ENCODE measurements around the gene CLIC4.
"Not testable (repeated sequence)": the region's sequence is repeated elsewhere in the genome, so short reads cannot be mapped to it uniquely, and the experiment has no call there.

Gene CLIC4

DNA sequence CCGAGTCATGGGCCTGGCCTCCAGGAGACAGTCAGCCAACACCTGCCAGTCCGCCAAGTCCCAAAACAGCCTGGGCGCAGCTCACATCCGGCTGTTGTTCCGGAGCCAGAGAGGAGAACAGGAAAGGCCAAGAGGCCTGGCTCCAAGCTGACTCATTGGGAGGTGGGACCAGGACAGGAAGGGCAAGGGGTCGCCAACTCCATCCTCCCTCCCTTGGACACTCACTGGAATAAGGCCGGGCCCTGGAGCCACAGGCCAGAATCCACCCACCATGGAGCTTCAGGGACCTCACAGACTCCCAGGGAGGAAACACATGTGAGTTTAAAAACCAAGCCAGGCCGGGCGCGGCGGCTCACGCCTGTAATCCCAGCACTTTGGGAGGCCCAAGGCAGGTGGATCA lies 25.1 kb upstream of the CLIC4 start:
- DNase-seq = no peak

DNA sequence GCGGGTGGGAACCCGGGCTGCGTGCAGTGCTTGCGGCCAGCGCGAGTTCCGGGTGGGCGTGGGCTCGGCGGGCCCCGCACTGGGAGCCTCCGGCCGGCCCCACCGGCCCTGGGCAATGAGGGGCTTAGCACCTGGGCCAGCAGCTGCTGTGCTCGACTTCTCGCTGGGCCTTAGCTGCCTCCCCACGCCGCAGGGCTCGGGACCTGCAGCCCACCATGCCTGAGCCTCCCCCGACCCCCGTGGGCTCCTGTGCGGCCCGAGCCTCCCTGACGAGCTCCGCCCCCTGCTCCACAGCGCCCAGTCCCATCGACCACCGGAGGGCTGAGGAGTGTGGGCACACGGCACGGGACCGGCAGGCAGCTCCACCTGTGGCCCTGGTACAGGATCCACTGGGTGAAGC lies 23.7 kb upstream of the CLIC4 start:
- DNase-seq = no peak

DNA sequence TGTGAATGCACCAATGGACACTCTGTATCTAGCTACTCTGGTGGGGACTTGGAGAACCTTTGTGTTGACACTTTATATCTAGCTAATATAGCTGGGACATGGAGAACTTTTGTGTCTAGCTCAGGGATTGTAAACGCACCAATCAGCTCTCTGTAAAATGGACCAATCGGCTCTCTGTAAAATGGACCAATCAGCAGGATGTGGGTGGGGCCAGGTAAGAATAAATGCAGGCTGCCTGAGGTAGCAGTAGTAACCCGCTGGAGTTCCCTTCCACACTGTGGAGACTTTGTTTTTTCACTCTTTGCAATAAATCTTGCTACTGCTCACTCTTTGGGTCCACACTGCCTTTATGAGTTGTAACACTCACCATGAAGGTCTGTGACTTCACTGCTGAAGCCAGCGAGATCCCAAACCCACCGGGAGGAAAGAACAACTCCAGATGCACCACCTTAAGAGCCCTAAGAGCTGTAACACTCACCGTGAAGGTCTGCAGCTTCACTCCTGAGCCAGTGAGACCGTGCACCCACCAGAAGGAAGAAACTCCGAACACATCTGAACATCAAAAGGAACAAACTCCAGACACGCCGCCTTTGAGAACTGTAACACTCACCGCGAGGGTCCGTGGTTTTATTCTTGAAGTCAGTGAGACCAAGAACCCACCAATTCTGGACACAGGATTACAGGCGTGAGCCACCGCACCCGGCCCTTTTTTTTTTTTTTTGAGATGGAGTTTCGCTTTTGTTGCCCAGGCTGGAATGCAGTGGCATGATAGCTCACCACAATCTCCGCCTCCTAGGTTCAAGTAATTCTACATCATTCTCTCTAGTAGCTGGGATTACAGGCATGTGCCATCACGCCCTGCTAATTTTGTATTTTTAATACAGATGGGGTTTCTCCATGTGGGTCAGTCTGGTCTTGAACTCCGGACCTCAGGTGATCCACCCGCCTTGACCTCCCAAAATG lies 22.9 kb upstream of the CLIC4 start:
- DNase-seq = not testable (repeated sequence)

DNA sequence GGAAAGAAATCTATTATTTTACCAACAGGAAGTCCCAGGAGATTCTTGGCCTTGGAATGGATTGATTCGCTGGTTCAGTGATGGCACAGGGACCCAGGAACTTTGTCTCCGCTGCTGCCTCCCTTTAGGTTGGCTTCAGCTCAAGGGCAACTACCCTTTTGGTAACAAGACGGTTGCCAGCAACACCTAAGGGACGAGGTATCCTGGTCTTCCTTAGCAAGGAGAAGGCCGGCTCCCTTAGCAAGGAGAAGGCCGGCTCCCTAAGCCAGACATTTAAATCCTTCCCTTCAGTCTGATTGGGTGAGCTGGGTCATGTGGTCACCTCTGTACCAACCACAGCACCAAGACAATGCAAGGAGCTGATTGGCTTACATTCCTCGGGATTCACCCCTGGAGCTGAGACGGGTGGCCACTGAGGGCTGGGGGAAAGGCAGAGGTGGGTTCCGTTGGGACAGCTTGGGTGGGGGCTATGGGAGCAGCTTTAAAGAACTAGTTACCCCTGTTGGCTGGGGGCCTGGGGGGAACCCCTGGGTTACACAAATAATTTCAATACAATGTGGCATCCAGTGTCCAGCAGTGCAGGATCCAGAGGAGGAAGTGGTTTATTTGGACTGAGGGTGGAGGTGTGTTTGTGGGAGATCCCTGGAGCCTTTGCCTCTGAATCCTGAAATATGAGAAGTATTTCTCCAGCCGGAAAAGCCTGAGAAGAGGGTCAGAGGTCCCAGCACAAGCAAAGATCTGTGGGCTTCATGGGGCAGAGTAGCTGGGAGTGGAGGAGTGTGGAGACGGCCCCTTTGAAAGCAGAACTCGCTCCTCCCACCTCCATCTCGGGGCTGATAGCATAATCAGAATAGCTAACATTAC lies 20.7 kb upstream of the CLIC4 start:
- DNase-seq = no peak

DNA sequence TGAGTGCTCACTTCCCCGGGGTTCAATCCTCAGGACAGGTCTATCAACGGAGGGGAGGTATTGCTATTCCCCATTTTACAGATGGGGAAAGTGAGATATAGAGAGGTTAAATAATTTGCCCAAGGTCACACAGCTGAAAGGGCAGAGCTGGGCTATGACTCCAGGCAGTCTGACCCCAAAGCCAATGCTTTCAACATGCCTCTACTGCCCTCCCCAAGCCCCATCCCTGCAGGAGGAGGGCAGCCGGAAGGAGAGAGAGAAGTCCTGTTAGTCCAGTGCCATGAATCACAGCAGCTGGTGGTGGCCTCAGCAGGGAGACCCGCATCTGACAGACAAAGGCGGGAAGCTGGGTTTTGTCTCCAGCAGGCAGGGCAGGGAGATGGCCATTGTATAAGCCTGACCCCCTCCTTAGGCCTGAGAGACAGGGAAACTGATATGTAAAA lies 20.0 kb upstream of the CLIC4 start:
- no peak for DNase-seq

DNA sequence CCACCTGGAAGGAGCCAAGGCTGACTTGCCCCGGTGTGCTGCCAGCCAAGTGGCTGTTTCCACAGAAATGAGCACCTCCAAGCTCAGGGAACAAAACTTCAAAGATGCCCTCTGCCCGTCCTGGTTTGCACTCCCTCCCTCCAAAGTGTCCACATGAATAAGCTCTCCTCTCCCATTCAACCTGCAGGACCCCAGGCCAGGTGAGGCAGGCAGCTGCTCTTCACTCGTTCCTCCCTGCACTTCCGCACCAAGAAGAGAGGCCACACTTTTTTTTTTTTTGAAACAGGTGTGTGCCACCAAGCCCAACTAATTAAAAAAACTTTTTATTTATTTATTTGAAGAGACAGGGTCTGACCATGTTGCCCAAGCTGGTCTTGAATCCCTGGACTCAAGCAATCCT lies 18.5 kb upstream of the CLIC4 start:
- no peak for DNase-seq

DNA sequence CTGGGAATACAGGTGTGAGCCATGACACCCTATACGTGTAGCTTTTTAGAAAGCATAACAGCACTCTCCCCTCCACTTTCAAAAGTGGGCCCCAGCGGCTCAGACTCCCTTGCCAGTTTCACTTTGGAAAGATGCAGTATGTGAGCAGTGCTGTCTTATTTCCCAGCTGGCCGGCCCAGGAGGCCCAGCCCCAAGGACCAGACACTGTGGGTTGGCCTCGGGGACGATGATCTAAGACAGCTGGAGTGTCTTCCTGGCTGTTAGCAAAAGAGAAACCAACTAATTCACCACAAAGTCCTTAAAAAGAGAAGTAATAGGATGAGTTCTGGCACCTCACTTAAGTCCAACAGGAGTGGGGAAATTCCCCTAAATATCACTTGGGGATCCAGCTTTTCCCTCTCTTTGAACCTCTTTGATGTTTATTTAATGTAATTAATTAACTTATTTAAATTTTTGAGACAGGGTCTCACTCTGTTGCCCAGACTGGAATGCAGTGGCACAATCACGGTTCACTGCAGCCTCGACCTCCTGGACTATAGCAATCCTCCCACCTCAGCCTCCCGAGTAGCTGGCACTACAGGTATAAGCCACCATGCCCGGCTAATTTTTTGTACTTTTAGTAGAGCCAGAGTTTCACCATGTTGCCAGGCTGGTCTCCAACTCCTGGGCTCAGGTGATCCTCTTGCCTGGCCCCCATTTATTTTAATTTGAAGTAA lies 17.6 kb upstream of the CLIC4 start:
- DNase-seq = no peak

DNA sequence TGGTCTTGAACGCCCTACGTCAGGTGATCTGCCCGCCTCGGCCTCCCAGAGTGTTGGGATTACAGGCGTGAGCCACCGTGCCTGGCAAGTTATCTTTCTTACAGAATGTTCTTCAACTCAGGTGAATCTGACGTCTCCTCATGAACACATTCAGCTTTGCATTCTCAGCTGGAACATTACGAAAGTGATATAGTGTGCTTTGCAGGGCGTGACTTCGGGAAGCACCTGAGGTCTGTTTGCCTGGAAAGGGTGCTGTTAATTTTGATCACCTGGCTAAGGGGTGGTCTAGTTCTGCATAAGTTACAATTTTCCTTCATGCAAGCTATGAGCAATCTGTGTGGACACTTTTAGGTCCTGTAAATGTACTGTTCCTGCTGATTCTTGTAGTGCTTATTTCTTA lies 16.3 kb upstream of the CLIC4 start:
- DNase-seq = no peak

DNA sequence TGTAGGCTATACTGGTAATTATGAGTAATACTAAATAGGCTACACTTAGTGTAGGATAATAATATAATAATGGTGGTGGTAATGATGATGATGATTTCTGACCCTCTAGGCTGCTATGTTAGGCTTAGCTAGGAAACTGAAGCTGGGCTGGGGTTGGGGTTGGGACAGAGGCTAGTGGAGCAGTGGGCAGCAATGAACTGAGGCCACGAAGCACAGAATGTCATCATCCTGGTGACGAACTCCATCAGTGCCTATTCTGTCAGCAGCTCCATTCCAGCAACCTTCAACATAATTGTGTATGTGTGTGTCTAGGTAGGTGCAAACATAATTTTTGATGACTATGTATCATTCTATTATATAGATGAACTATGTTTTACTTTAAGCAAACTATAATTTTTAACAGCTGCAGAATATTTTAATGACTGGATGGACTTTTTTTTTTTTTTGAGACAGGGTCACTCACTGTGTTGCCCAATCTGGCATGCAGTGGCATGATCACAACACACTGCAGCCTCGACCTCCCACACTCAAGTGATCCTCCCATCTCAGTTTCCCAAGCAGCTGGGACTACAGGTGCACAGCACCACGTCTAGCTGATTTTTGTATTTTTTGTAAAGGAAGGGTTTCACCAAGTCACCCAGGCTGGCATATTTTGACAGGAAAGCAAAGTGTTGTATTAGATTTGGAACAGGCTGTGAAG lies 12.9 kb upstream of the CLIC4 start:
- DNase-seq = no peak

DNA sequence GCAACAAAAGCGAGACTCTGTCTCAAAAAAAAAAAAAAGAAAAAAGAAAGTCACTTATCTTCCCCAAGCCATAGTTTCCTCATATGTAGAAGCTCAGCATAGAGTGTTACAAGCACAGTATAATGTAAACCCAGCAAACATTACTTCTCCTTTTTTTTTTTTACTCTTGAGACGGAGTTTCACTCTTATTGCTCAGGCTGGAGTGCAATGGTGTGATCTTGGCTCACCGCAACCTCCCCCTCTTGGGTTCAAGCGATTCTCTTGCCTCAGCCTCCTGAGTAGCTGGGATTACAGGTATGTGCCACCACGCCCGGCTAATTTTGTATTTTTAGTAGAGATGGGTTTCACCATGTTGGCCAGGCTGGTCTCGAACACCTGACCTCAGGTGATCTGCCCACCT lies 11.9 kb upstream of the CLIC4 start:
- DNase-seq = not testable (repeated sequence)

DNA sequence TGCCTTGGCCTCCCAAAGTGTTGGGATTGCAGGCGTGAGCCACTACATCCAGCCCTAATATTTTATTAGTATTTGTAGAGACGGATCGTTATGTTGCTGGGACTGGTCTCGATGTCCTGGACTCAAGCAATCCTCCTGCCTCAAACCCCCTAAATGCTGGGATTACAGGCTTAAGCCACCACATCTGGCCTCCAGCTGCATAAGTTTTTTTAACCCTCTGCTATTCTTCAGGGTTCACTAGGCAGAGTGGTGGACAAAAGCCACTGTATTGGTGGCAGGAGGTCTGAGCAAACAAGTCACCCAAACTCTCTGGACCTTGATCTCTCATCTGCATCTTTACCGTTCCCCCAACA lies 10.1 kb upstream of the CLIC4 start:
- DNase-seq = no peak

DNA sequence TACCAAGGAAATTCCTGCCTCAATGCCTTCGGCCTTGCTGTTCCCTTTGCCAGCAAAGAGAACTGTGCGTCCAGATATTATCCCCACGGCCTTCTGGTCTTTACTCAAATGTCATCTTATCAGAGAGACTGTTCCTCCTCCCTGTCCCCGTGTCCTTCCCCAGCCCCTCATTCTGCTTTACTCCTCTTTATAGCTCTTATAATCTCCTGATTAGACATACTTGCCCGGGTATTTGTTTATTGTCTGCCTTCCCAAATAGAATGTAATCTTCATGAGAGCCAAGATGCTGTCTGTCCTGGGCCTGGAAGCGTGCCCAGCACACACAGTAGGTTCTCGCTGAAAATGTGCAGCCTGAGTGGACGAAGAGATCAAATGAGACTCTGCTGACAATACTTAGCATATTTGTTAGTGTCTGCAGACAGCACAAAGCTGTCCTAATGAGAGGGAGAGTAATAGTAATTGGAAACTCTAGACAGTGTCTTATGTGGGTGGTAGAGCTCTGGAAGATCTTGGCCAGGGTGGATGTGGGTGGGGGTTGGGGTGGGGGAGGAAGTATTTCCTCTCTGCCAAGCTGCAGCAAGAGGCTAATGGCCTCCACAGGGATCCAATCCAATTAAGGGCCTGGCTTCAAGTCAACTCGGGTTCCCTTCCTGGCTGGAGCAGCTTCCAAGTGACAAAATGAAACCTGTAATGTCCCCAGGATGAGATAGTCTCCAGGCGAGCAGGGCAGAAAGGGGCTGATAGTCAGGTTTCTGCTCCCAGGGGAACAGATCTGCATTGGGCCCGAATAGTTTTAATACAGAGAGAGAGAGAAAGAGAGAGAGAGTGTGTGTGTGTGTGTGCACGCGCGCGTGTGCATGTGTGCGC lies 9.5 kb upstream of the CLIC4 start:
- no peak for DNase-seq

DNA sequence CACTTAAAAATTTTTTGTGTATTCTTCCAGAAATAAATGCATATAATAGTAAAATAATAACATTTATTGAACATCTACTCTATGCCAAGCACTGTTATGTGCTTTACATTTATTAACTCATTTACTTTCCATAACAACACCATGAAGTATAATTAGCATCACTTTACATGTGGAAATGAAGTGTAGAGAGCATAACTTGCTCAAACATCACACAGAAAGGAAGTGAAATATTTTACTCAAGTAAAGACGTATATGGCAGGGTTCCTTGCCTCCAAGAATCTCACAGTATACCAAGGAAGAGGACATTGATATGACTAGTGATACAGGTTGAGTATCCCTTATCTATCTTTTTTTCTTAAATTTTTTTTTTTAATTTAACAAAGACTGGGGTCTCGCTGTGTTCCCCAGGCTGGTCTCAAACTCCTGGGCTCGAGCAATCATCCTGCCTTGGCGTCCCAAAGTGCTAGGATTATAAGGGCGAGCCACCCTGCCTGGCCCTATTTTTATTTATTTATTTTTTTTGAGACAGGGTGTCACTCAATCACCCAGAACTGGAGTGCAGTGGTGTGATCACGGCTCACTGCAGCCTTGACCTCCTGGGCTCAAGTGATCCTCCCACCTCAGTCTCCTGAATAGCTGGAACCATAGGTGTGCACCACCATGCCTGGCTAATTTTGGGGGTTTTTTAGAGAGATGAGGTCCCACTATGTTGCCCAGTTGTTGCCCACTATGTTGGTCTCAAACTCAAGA lies 7.7 kb upstream of the CLIC4 start:
- DNase-seq = no peak

DNA sequence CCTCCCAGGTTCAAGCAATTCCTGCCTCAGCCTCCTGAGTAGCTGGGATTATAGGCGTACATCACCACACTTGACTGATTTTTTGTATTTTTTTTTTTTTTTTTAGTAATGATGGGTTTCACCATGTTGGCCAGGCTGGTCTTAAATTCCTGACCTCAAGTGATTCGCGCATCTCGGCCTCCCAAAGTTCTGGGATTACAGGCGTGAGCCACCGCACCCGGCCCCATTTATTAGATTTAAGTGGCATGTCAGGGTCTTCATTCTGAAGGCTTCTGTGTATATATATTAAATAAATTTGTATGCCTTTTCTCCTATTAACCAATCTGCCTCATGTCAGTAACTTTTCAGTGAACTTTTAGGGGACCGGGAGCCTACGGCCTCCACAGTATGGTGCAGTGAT lies 6.0 kb upstream of the CLIC4 start:
- no peak for DNase-seq

DNA sequence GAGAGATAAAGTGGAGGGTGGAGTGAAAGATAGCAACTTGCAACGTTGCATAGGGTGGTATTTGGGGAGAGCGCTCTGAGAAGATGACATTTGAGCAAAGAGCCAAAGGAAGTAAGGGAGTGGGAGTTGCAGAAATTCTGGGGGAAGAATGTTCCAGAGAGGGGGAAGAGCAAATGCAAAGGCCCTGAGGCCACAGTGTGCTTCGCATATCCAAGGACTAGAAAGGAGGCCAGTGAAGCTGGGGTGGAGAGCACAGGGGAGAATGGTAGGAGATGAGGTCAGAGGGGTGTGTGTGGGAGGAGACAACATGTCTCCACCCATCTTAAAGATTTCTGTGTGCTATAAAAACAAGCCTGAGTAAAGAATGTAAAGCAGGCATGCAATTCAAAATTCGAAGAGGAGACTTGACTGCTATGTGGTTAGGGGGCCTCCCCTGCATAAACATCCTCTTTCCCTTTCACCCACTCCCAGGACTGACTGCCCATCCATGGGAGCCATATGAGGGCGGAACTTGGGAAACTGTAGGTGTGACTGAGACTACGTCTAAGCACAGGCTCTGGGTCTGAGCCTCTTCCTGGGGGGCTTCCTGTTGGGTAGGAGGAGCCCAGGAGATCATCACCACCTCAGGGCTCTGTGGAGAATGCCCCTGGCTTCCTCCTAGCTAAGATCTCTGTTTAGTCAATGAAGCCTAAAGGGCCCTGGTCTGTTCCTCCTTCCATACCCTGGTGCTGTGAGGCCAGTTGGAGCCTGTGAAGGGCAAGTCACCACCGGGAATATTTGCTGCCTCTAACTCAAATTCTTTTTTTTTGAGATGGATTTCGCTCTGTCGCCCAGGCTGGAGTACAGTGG lies 2.9 kb upstream of the CLIC4 start:
- no peak for DNase-seq

DNA sequence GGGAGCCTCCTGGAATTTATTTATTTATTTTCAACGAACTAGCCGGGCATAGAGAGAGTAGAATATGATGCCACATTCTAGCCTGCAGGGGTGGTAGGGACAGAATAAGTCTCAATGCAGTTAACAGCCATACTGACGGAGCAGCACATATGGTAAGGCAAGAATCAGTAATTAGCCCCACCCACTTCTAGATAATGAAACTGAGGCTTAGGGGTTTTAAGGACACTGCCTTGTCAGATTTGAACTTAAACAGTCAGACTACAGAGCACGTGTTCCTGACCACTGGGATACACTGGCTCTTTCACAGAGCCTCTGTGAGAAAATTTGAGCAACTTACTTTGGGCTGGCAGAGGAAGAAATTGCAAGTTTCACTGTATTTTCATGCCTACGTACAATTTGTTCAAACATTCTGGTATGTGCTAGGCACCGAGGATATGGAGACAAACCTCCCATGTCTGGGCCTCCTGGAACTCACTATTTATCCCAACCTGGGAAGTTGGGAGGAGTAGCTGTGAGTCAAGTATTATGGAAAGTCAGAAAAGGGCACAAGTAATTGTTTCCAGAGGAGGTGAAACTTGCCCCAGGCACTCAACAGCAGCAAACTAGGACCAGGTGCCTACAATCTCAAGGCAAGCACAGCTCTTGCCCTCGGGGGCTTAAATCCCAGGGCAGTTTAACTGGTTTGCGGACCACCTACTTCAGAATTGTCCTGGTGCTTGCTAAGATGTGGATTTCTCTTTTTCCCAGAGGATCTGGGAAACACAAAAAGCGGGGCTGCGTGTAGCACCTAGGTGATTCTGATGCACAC lies 1.6 kb upstream of the CLIC4 start:
- no peak for DNase-seq

DNA sequence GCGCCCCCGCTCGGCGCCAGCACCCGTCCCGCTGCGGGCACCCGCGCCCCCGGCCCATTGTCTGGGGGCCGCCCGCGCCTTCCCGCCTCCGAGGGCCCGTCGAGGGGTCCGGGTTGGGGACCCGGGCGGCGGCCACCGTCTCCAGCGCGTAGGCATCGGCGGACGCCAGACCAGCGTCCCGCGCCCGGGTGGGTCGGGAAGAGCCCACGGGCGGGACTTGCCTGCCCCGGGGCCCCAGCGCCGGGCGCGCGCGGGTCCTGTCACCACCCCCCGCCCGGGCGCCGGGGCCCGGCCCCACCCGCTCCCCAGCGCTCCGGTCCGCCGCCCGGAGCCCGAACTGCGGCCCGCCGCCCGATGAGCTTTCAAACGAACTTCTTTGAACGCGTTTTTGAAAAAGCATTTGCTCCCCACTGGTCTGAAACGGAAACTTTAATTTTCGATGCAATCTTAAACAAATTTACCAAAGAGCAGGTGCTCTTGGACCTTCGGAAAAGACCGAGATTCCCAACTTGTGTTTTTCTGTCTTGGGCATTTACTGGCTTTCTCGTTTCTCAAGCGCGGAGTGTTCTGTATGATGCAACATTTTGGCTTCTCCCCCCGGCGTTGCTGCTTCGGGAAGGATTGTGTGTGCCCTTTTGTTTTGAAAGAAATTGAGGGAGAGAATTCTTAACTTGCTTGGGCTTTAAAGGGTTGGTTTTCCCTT lies 615 bp downstream of the CLIC4 start:
- no peak for DNase-seq

Data from NCI-H1436 treated with DMSO at 0.1 percent for 48 hours (cell line).